Central memory CD8-positive, alpha-beta T cell (primary cell): ENCODE results near the gene PIP5KL1.

Experiments used
- ATAC-seq: fragments of 150-1000 bp; cut with Tn5 transposase; replicated peaks from 2 replicates; pipeline ENCODE4 v1.10.0; 2022; ENCODE audit warnings: mild to moderate bottlenecking, moderate FRiP score, moderate number of reproducible peaks; ENCODE audit not compliant: poor library complexity, severe bottlenecking; ENCODE audit errors: extremely low read depth
- DNase-seq, 2 donors: peaks; one replicate each; pipeline ENCODE4 v3.0.0; 2021; ENCODE audit warnings: low spot score in 2 of 2
- H3K27ac Mint-ChIP-seq: one replicate; pipeline ENCODE4 v1.8.0; 2022; ENCODE audit warnings: low read depth, mild to moderate bottlenecking, moderate library complexity, mixed read lengths
- H3K27me3 Mint-ChIP-seq: one replicate; pipeline ENCODE4 v1.8.0; 2022; ENCODE audit warnings: mixed read lengths
- H3K36me3 Mint-ChIP-seq: one replicate; pipeline ENCODE4 v1.8.0; 2022; ENCODE audit warnings: mild to moderate bottlenecking, moderate library complexity, mixed read lengths; ENCODE audit not compliant: insufficient read depth
- H3K4me1 Mint-ChIP-seq: one replicate; pipeline ENCODE4 v1.8.0; 2022; ENCODE audit warnings: mixed read lengths
- H3K4me3 Mint-ChIP-seq: one replicate; pipeline ENCODE4 v1.8.0; 2022; ENCODE audit warnings: mild to moderate bottlenecking, moderate library complexity, mixed read lengths
- H3K9me3 Mint-ChIP-seq: one replicate; pipeline ENCODE4 v1.8.0; 2022; ENCODE audit warnings: mixed read lengths

PIP5KL1 gene

GRCh38 chr9:127918183-127919107 lies 12.1 kb downstream of the PIP5KL1 start:
- no peaks in the 10 kb centered on the region for H3K9me3 Mint-ChIP-seq
- H3K27ac Mint-ChIP-seq, result no peak overlapping the region
- H3K4me3 Mint-ChIP-seq, result peak overlapping the region; percentile 82

DNA sequence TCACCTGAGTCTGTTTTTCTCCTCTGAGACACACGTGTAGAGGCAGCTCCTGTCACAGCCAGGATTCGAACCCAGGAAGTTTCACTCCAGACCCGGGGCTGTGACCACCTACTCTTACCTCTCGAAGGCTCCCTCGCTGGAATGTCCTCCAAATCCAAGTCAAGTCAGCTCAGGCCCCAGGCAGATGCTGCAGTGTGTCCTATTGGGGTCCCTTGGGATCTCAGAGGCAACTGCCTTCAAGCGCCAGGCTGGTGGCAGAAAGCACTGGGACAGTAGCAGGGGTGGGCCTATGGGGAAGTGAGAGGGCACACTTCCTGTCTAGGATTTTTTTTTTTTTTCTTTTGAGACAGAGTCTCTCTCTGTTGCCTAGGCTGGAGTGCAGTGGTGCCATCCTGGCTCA lies 13.0 kb downstream of the PIP5KL1 start:
- Mint-ChIP-seq H3K36me3 (peaks cover 21% of the 10 kb centered on the region), H3K27me3 (no peaks in the 10 kb centered on the region), H3K27ac (peak overlapping the region; percentile 22), H3K4me3 (peak overlapping the region; percentile 82), H3K9me3 (no peaks in the 10 kb centered on the region), H3K4me1 (peaks cover 47% of the 10 kb centered on the region)
- DNase-seq (no peak), ATAC-seq (no peak)

More at GRCh38 chr9:127918183-127919107, 12.1 kb downstream of the PIP5KL1 start:
- DNase-seq (no peak), ATAC-seq (no peak)
- Mint-ChIP-seq H3K36me3 (peaks cover 15% of the 10 kb centered on the region), H3K27me3 (no peaks in the 10 kb centered on the region), H3K4me1 (peaks cover 47% of the 10 kb centered on the region)

DNA sequence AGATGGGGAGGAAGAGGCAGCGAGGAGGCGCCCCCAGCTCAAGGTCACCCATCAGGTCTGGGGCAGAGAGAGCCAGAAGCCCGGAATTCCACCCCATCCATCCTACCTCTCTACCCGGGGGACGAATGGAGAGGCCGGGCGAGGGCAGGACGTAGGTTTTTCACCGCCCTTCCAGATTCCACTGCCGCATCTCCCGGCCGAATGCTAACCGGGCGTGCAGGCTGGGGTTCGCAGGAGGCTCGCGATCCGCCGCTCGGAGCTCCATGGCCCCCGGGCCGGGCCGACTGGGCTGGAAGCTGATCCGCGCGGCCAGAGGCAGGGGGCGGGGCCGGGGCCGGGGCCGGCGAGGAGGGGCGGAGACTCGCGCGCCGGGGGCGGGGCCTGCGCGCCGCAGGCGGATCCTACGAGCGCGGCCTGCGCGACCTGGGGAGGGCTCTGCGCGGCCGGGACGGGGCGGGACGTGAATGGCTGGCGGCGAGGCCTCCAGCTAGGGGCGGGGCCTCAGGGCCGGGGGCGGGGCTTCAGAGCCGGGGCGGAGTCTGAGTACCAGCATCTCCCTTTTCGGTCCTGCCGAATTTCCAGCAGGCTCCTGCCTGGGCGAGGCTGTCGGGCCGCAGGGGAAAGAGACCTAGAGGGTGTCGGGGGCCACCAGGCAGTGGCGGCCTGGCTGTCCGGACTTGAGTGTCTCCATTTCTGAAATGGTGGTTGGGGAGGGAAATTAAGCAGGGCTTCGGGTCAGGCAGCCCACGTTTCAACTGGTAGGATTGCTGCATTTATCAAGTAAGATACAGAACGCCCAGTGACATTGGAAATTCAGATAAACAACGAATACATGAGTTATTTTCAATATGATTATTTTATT lies 13.6 kb downstream of the PIP5KL1 start, which contains the start of gene ST6GALNAC4:
ST6GALNAC4 (minus strand) TSS at position 322 of the 862 bp plus-strand sequence. CDS start 622 bp downstream, outside the sequence.
- peak; percentile 90 for ATAC-seq
- peak; percentile 82 to 84 for DNase-seq
- peaks cover 24% of the 10 kb centered on the region for H3K36me3 Mint-ChIP-seq
- peaks cover 47% of the 10 kb centered on the region for H3K4me1 Mint-ChIP-seq
- no peaks in the 10 kb centered on the region for H3K9me3 Mint-ChIP-seq
- H3K27me3 Mint-ChIP-seq, result no peaks in the 10 kb centered on the region
- peak within 1 kb of the TSS; percentile 82 for H3K4me3 Mint-ChIP-seq
- H3K27ac Mint-ChIP-seq, result peak within 1 kb of the TSS; percentile 80

GRCh38 chr9:127915801-127916719 lies 14.5 kb downstream of the PIP5KL1 start:
- H3K27ac Mint-ChIP-seq, result peak overlapping the region; percentile 80
- no peaks in the 10 kb centered on the region for H3K27me3 Mint-ChIP-seq
- peaks cover 26% of the 10 kb centered on the region for H3K36me3 Mint-ChIP-seq
- ATAC-seq (peak; percentile 49), DNase-seq (peak in 1 of 2 donors; percentile 43)
- peaks cover 43% of the 10 kb centered on the region for H3K4me1 Mint-ChIP-seq
- H3K9me3 Mint-ChIP-seq, result no peaks in the 10 kb centered on the region
- peak overlapping the region; percentile 82 for H3K4me3 Mint-ChIP-seq

DNA sequence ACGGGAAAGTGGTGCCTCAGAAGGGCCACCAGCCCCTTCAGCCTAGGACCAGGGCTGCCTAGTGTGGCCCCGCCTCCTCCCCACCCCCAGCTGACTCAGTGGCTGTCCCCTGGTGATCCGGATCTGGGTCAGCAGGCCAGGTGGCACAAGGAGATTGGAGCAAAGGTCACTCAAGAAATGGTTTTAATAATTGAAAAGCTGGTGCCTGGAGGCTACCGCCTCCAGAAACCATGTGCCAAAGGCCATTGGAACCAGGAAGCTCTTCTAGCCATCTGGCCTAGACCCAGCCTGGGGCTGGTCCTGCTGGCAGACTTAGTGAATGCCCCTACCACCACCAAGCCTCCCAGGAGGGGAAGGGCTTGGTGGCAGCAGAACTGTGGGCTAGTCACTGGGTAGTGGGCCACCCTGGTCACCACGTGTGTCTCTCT lies 15.2 kb downstream of the PIP5KL1 start:
- H3K27me3 Mint-ChIP-seq, result no peaks in the 10 kb centered on the region
- DNase-seq, result no peak
- peak overlapping the region; percentile 82 for H3K4me3 Mint-ChIP-seq
- H3K27ac Mint-ChIP-seq, result peak overlapping the region; percentile 80
- ATAC-seq, result no peak
- H3K9me3 Mint-ChIP-seq, result no peaks in the 10 kb centered on the region
- peaks cover 27% of the 10 kb centered on the region for H3K36me3 Mint-ChIP-seq
- peaks cover 51% of the 10 kb centered on the region for H3K4me1 Mint-ChIP-seq

DNA sequence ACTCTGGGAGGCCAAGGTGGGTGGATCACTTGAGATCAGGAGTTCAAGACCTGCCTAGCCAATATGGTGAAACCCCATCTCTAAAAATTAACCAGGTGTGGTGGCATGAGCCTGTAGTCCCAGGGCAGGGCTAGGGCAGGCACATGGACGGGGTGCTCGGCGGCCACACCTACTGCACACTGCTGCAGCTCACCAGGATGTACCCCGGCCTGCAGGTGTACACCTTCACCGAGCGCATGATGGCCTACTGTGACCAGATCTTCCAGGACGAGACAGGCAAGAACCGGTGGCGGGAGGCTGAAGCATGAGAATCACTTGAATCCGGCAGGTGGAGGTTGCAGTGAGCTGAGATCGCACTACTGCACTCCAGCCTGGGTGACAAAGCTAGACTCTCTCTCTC lies 16.9 kb downstream of the PIP5KL1 start:
- no peak overlapping the region for H3K27ac Mint-ChIP-seq
- H3K4me1 Mint-ChIP-seq, result peaks cover 42% of the 10 kb centered on the region
- ATAC-seq (no peak), DNase-seq (no peak)
- H3K36me3 Mint-ChIP-seq, result peaks cover 28% of the 10 kb centered on the region
- H3K27me3 Mint-ChIP-seq, result no peaks in the 10 kb centered on the region
- no peak overlapping the region for H3K4me3 Mint-ChIP-seq
- no peaks in the 10 kb centered on the region for H3K9me3 Mint-ChIP-seq

DNA sequence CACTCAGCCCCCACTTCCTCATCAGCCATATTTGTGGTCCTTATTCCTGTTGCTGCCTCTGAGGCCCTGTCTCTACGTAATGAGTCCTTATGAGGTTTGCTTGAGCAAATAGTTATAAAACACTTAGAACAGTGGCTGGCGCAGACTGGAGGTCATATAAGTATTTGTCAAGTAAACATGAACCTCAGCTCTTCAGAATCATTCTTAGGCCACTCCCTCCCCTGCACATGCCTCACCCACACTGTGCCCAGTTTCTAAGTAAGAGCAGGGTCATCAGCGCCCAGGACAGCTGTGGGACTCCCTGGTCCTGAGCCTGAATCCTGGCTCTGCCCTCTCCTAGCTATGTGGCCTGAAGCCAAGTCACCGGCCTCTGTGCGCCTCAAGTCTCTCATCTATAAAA lies 17.7 kb downstream of the PIP5KL1 start:
- H3K36me3 Mint-ChIP-seq, result peaks cover 27% of the 10 kb centered on the region
- H3K27ac Mint-ChIP-seq, result no peak overlapping the region
- H3K4me3 Mint-ChIP-seq, result no peak overlapping the region
- DNase-seq, result no peak
- H3K9me3 Mint-ChIP-seq, result no peaks in the 10 kb centered on the region
- ATAC-seq, result no peak
- H3K4me1 Mint-ChIP-seq, result peaks cover 34% of the 10 kb centered on the region
- no peaks in the 10 kb centered on the region for H3K27me3 Mint-ChIP-seq

DNA sequence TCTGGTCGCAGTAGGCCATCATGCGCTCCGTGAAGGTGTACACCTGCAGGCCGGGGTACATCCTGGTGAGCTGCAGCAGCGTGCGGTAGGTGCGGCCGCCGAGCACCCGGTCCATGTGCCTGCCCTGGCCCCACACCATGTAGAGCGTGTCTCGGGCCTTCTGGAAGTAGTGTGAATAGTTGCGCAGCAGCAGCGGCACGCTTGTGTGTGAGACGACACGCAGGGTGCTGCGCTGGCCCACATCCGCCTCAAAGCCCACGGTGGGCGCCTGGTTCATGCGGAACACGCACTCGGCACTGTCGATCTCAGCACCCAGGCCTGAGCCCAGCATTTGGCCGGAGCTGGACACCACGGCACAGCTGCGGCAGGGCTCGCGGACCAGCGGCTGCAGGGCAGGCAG lies 18.3 kb downstream of the PIP5KL1 start:
- H3K4me1 Mint-ChIP-seq, result peaks cover 30% of the 10 kb centered on the region
- H3K27ac Mint-ChIP-seq, result no peak overlapping the region
- no peaks in the 10 kb centered on the region for H3K27me3 Mint-ChIP-seq
- H3K4me3 Mint-ChIP-seq, result no peak overlapping the region
- H3K9me3 Mint-ChIP-seq, result no peaks in the 10 kb centered on the region
- no peak for ATAC-seq
- H3K36me3 Mint-ChIP-seq, result peaks cover 27% of the 10 kb centered on the region
- DNase-seq, result no peak

- Mint-ChIP-seq H3K27me3 (no peaks in the 10 kb centered on the region), H3K4me3 (no peak overlapping the region), H3K9me3 (no peaks in the 10 kb centered on the region), H3K27ac (peak overlapping the region; percentile 60), H3K4me1 (peaks cover 22% of the 10 kb centered on the region), H3K36me3 (peaks cover 37% of the 10 kb centered on the region)
- DNase-seq (no peak), ATAC-seq (no peak)
These were observed 19.9 kb downstream of the PIP5KL1 start for GRCh38 chr9:127910613-127911205.

DNA sequence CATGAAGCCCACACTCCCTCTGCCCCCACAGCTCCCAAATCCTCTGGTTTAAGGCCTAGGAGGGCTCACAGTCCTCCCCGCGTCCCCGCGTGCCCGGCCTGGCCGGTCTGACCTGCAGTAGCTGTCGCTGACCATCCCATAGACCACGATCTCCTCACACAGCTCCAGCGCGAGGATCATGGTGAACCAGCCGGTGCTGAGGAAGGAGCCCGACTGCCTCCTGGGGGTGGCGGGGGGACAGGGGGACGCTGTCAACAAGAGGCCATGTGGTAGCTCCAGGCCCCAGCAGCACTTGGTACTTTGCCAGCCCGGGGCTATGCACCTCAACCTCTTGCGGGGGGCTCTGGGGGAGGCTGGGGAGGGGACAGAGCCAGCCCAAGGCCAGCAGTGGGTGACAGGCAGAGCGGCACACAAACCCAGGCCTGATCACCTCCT lies 20.7 kb downstream of the PIP5KL1 start:
- H3K27me3 Mint-ChIP-seq, result no peaks in the 10 kb centered on the region
- H3K9me3 Mint-ChIP-seq, result no peaks in the 10 kb centered on the region
- DNase-seq, result no peak
- H3K36me3 Mint-ChIP-seq, result peaks cover 43% of the 10 kb centered on the region
- no peak for ATAC-seq
- H3K4me3 Mint-ChIP-seq, result no peak overlapping the region
- no peak overlapping the region for H3K27ac Mint-ChIP-seq
- H3K4me1 Mint-ChIP-seq, result peaks cover 21% of the 10 kb centered on the region

DNA sequence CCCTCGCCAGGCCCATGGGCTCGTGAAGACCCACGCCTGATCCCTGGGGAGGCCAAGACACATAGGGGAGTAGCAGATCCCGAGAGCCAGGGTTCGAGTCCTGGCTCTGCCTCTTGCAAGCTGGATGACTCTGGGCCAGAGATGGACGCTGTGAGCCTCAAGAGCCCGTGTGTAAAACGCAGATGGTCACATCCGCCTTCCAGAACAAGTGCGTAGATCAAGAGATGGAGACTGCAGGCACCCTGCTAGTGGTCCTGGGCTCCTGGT lies 22.0 kb downstream of the PIP5KL1 start:
- Mint-ChIP-seq H3K27ac (no peak overlapping the region), H3K9me3 (no peaks in the 10 kb centered on the region), H3K4me3 (no peak overlapping the region), H3K4me1 (peaks cover 33% of the 10 kb centered on the region), H3K27me3 (no peaks in the 10 kb centered on the region), H3K36me3 (peaks cover 43% of the 10 kb centered on the region)
- DNase-seq (no peak), ATAC-seq (no peak)
